HG03457 (cell line): Measurements from ENCODE around the gene SUFU.

Source experiments
- ATAC-seq: cut with Tn5 transposase; IDR thresholded peaks from one replicate; pipeline ENCODE4 v1.9.1; 2021; ENCODE audit warnings: moderate number of reproducible peaks; ENCODE audit not compliant: unreplicated experiment

SUFU gene

DNA sequence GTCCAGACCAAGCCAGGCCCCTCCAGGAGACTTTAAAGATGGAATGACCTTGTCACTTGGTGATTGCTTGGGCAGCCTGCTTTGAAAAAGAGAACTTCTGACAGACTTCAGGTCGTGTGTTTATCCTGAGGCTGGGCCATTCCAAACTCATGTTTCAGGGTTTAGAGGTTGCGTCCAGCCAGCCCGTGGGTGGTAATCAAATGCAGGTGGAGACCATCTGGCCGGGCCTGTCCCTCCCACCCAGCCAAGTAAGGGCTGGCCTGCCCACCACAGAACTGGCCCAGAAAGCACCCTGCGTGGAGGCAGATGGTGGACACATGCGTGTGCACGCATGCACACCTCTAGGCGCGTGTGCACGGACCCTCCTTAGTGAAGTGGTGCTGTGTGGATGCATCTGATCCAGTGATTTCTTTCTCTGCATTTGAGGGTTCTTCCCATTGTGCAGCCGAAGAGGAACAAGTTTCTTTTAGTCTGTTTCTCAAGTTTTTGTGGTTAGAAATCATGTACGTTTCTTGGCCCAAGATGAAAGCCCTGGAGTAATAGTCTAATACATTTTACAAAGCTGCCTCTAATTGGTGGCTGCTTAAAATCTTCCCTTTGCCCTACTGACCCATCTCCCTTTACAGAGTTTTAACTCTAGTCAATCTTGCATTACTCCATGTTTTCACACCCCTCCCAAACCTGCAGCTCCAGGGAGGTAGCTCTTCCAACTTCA lies 43.0 kb downstream of the SUFU start:
- no peak for ATAC-seq

- ATAC-seq, result no peak
Observed at GRCh38 chr10:102549549-102549948, 45.8 kb downstream of the SUFU start.

- ATAC-seq, result no peak
Observed at GRCh38 chr10:102550636-102551210, 47.0 kb downstream of the SUFU start.

DNA sequence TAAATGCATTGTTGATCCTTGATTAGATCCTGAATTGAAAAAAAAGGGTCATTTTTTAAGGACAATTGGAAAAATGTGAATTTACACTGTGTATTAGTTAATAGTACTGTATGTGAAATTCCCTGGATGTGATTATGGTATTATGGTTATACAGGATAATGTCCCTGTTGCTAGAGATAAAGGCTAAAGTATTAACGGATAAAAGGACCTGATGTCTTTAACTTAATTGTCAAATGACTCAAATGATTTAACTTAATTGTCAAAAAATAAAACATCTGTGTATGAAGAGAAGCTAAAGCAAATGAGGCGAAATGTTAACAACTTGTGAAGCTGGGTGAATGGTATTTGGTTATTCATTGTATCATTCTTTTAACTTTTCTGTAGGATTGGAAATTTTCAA lies 48.8 kb downstream of the SUFU start:
- ATAC-seq, result no peak

GRCh38 chr10:102553771-102554170 lies 50.0 kb downstream of the SUFU start:
- ATAC-seq, result no peak

DNA sequence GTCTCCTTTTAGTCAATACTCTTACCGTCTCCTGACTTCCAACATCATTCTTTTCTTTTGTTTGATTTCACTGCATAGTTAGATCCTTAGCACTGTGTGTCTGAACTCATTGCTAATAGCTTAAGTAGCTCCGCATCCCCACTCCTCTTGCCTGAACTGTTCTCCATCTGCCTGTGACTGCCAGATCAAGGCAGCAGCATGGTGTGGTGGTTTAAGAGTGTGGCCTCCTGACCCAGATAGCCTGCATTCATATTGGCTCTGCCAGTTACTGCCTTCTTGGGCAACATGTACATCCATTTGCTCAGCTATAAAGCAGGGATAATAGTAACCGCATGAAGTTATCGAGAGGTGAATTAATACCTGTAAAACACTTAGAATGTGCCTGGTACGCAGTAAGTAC lies 50.8 kb downstream of the SUFU start:
- ATAC-seq, result no peak

GRCh38 chr10:102555781-102556328 lies 52.1 kb downstream of the SUFU start:
- no peak for ATAC-seq

- ATAC-seq, result no peak
Observed at GRCh38 chr10:102557569-102557968, 53.8 kb downstream of the SUFU start.

DNA sequence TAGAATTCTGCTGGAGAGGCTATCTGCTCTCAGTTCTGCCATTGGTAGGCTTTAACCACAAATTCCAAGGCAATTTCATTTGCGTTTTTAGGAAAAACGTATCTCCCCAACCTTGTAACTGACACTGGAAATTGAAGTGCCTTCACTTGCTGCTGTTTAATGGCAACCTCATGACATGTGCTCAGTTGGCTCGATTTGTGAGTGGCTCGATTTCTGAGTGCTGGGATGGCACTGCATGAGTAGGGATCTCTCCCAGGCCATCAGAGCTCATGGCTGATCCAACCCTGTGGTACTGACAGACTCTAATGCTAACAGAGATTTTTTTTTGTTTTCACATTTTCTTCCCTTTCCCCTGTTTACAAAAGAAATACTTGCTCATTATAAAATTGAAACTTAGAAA lies 56.0 kb downstream of the SUFU start:
- ATAC-seq, result no peak

DNA sequence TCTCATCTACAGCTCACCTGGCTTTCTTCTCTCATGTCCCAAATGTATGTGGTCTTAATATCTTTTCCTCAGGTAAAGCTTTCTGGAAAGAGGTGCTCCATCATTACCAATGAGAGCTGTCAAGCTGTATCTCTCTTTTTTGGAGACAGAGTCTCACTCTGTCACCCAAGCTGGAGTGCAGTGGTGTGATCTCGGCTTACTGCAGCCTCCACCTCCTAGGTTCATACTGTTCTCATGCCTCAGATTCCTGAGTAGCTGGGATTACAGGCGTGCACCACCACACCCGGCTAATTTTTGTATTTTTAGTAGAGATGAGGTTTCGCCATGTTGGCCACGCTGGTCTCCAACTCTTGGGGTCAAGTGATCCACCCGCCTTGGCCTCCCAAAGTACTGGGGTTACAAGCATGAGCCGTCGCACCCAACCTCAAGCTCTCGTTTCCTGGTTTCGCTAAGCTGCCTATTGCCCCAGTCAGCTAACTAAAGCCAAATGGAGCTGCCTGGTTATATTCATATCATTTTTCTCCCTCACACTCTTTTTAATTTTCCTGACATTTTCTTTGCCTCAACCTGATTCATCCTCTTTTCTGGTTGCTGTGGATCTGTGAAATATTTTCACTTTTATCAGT lies 60.5 kb downstream of the SUFU start:
- no peak for ATAC-seq

DNA sequence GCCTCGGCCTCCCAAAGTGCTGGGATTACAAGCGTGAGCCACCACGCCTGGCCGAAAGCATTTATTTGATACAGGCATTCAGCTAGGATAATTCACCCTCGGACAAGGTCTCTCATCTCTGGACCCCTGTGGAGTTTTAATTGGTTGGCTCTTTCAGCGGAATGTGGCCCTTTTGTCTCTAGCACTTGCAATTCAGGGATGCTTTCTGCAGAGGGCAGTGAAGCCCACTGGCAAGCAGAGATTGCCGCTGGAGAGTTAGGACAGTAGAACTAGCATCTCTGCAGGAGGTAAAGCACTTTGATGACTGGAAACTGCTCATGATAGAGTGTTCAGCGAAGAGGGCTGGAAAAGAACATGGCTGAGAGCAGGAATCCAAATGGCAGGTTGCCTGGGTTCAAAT lies 62.0 kb downstream of the SUFU start:
- no peak for ATAC-seq

- no peak for ATAC-seq
Observed at GRCh38 chr10:102578782-102579181, 75.0 kb downstream of the SUFU start.

DNA sequence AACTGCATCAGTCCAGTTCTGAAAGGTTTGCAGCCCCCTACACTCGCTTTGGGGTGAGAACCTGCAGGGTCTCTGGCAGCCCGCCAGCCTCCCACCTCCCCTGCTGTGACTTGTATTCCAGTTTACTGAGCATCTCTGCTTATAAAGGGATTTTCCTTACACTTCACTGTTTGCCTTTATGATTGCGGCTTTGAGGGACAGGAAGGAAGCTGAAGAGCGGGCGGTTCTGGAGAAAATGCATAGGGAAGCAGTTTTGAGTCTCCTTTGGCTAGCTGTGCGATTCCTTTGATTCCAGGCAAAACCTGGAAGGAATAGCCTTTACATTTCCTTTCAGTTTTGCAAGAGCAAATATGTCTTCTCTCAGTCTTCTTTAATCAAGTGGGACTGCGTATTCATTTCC lies 75.6 kb downstream of the SUFU start:
- no peak for ATAC-seq

GRCh38 chr10:102580230-102580629 lies 76.5 kb downstream of the SUFU start:
- ATAC-seq, result no peak

- no peak for ATAC-seq
Observed at GRCh38 chr10:102581401-102581800, 77.6 kb downstream of the SUFU start.

- no peak for ATAC-seq
Observed at GRCh38 chr10:102581981-102582580, 78.3 kb downstream of the SUFU start.

GRCh38 chr10:102583435-102584417 lies 80.0 kb downstream of the SUFU start:
- no peak for ATAC-seq

DNA sequence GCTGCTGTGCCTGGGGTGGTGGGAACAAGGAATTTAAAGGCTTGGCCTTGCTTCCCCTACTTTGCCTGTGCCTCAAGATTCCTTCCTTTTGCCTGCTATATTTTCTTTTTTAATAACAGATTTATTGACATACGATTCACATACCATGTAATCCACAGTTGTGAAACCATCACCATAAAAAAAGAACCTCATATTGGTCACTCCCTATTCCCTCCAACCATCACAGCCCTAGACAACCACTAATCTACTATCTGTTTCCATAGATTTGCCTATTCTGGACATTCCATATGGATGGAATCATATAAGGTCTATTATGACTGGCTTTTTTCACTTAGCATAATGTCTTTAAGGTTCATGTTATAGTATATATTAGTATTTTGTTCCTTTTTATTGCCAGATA lies 81.3 kb downstream of the SUFU start:
- ATAC-seq, result no peak

- ATAC-seq, result no peak
Observed at GRCh38 chr10:102586858-102587257, 83.1 kb downstream of the SUFU start.

- no peak for ATAC-seq
Observed at GRCh38 chr10:102588875-102589274, 85.1 kb downstream of the SUFU start.
